Prostate gland (tissue), 2 donors: Measurements from ENCODE around the gene RBBP8NL.

ENCODE experiments used
- CTCF ChIP-seq, 4 experiments: fragments of 200-600 bp in 2 of 4; fragments of 450-650 bp in 2 of 4; sonication (generic) in 2 of 4; IDR thresholded peaks; 1 replicate in 3 of 4; 2 replicates in 1 of 4; pipeline ENCODE4 v1.5.1; 2016 to 2019; ENCODE audit warnings: antibody characterized with exemption in 4 of 4, mild to moderate bottlenecking in 2 of 4, moderate library complexity in 2 of 4
- POLR2A ChIP-seq: fragments of 450-650 bp; IDR thresholded peaks from one replicate; pipeline ENCODE4 v1.6.1; 2016; ENCODE audit warnings: antibody characterized with exemption, mild to moderate bottlenecking
- POLR2AphosphoS5 ChIP-seq: sonication (generic); formaldehyde crosslinking; IDR thresholded peaks from one replicate; pipeline ENCODE4 v1.6.1; 2017; ENCODE audit warnings: antibody characterized with exemption

GRCh38 chr20:62381842-62382241 is 45.5 kb downstream of the RBBP8NL start:
- TF ChIP-seq POLR2A (no peak), CTCF (IDR thresholded peaks at IDR 0.05) (no peak), POLR2AphosphoS5 (no peak)
